ENCODE measurements around the gene CCNC.
A peak's percentile ranks its signal among the peaks of the same experiment; 100 is the strongest.

CCNC gene

GRCh38 chr6:99568103-99568933 lies at the start of gene CCNC:
CCNC (minus strand) TSS chr6:99568660; CDS start chr6:99568527, 133 bp downstream.
- peak; percentile 98 for DNase-seq

GRCh38 chr6:99617131-99617530 lies 48.7 kb upstream of the CCNC start:
- DNase-seq = no peak

GRCh38 chr6:99614430-99615186 lies 46.1 kb upstream of the CCNC start:
- no peak for DNase-seq

GRCh38 chr6:99613705-99614429 lies 45.4 kb upstream of the CCNC start:
- DNase-seq = peak; percentile 12

- peak; percentile 21 for DNase-seq
These were observed 44.9 kb upstream of the CCNC start for GRCh38 chr6:99613409-99613704.

GRCh38 chr6:99612551-99613408 lies 44.3 kb upstream of the CCNC start:
- DNase-seq = no peak

- no peak for DNase-seq
These were observed 42.7 kb upstream of the CCNC start for GRCh38 chr6:99611148-99611547.

- DNase-seq = no peak
These were observed 41.5 kb upstream of the CCNC start for GRCh38 chr6:99609905-99610489.

- DNase-seq = no peak
These were observed 40.5 kb upstream of the CCNC start for GRCh38 chr6:99608886-99609482.

GRCh38 chr6:99608059-99608885 lies 39.8 kb upstream of the CCNC start:
- no peak for DNase-seq

- DNase-seq = no peak
These were observed 39.1 kb upstream of the CCNC start for GRCh38 chr6:99607416-99608036.

GRCh38 chr6:99606656-99607415 lies 38.4 kb upstream of the CCNC start, which contains the start of gene PRDM13:
PRDM13 (plus strand) TSS chr6:99606833; CDS start chr6:99607035, 202 bp downstream.
- DNase-seq = no peak

- DNase-seq = no peak
These were observed 37.6 kb upstream of the CCNC start for GRCh38 chr6:99605911-99606655.

GRCh38 chr6:99605074-99605734 lies 36.7 kb upstream of the CCNC start:
- no peak for DNase-seq

- DNase-seq = no peak
These were observed 36.0 kb upstream of the CCNC start for GRCh38 chr6:99604166-99605073.

GRCh38 chr6:99603421-99604165 lies 35.1 kb upstream of the CCNC start:
- DNase-seq = peak; percentile 16

Measured in fibroblast of skin of right quadriceps (primary cell).